ENCODE measurements around the gene C1QC. TPM values are rescaled to one million over a fixed set of nuclear protein-coding genes. Genes with fewer than 3 reads are reported as not detected.

Gene C1QC
- total and polyA plus RNA-seq, 2 donors (not counting 1 experiment from before 2014, with no cell fraction given) = not detected

- Mint-ChIP-seq H3K4me1 (no peaks in the 10 kb centered on the region), H3K4me3 (no peak overlapping the region), H3K27me3 (peaks cover 18% of the 10 kb centered on the region), H3K9me3 (ENCODE audit: insufficient read depth) (no peaks in the 10 kb centered on the region), H3K27ac (no peak overlapping the region)
- POLR2A ChIA-PET = no interaction called here
- Histone ChIP-seq H3K27ac (ENCODE audit: low read length in 2 of 2) (no peak overlapping the region), H3K4me3 (ENCODE audit: control extremely low read depth in 1 of 5, extremely low read depth in 1 of 5, insufficient read depth in 1 of 5, low read depth in 2 of 5, low read length in 4 of 5) (no peak overlapping the region), H3K27me3 (replicated peaks in 1 of 4; ENCODE audit: control extremely low read depth in 1 of 4, control insufficient read depth in 3 of 4, insufficient read depth in 4 of 4, low read length in 3 of 4) (peaks cover 0 to 5% (median 0%) of the 10 kb centered on the region in 4 experiments), H3K36me3 (replicated peaks in 1 of 2; ENCODE audit: control extremely low read depth in 1 of 2, control insufficient read depth in 1 of 2, extremely low read depth in 1 of 2, insufficient read depth in 2 of 2, low read length in 1 of 2) (no peaks in the 10 kb centered on the region), H3K9ac (ENCODE audit: low read length) (no peak overlapping the region), H4K20me1 (ENCODE audit: control insufficient read depth, insufficient read depth, low read length, poor library complexity, severe bottlenecking) (no peaks in the 10 kb centered on the region), H3K4me1 (ENCODE audit: control insufficient read depth in 2 of 2, insufficient read depth in 2 of 2, low read length in 2 of 2) (no peaks in the 10 kb centered on the region), H3K79me2 (ENCODE audit: control insufficient read depth, insufficient read depth, low read length) (no peaks in the 10 kb centered on the region), H2AFZ (ENCODE audit: insufficient read depth, low read depth, low read length, poor library complexity, severe bottlenecking) (no peak overlapping the region), H3K9me3 (ENCODE audit: control extremely low read depth in 1 of 3, control insufficient read depth in 2 of 3, insufficient read depth in 1 of 3, low read length in 2 of 3) (no peaks in the 10 kb centered on the region), H3K4me2 (replicated peaks; ENCODE audit: low read depth, low read length, poor library complexity, severe bottlenecking) (no peak overlapping the region)
- no peak for ATAC-seq (ENCODE audit: low read depth)
- DNase-seq = no peak
- CTCF ChIA-PET = no interaction called here
- intact Hi-C loops (cut with micrococcal nuclease) = no loop called here
- 87% methylated on average over 17 of the region's 18 CpGs for WGBS (ENCODE audit: insufficient coverage)
- TF ChIP-seq EZH2 (IDR thresholded peaks at IDR 0.05; ENCODE audit: borderline replicate concordance, insufficient read depth, low read depth, low read length, poor library complexity, severe bottlenecking) = no peak
- no peak for TF ChIP-seq CTCF (IDR thresholded peaks at IDR 0.05)
Observed at GRCh38 chr1:22602060-22602740, 41.2 kb upstream of the C1QC start.

- TF ChIP-seq CTCF (IDR thresholded peaks at IDR 0.05) (no peak), EZH2 (IDR thresholded peaks at IDR 0.05; ENCODE audit: borderline replicate concordance, insufficient read depth, low read depth, low read length, poor library complexity, severe bottlenecking) (no peak)
- no peaks in the 10 kb centered on the region for H4K20me1 ChIP-seq (ENCODE audit: control insufficient read depth, insufficient read depth, low read length, poor library complexity, severe bottlenecking)
- no peaks in the 10 kb centered on the region for H3K4me1 ChIP-seq (ENCODE audit: control insufficient read depth in 2 of 2, insufficient read depth in 2 of 2, low read length in 2 of 2)
- Mint-ChIP-seq H3K9me3 (ENCODE audit: insufficient read depth) (no peaks in the 10 kb centered on the region), H3K27ac (no peak overlapping the region), H3K27me3 (peaks cover 51% of the 10 kb centered on the region), H3K4me3 (no peak overlapping the region), H3K4me1 (no peaks in the 10 kb centered on the region)
- intact Hi-C loops (cut with micrococcal nuclease) = no loop called here
- H3K4me2 ChIP-seq (replicated peaks; ENCODE audit: low read depth, low read length, poor library complexity, severe bottlenecking) = no peak overlapping the region
- no peaks in the 10 kb centered on the region for H3K9me3 ChIP-seq (ENCODE audit: control extremely low read depth in 1 of 3, control insufficient read depth in 2 of 3, insufficient read depth in 1 of 3, low read length in 2 of 3)
- H3K4me3 ChIP-seq (ENCODE audit: control extremely low read depth in 1 of 5, extremely low read depth in 1 of 5, insufficient read depth in 1 of 5, low read depth in 2 of 5, low read length in 4 of 5) = no peak overlapping the region
- no peak overlapping the region for H3K27ac ChIP-seq (ENCODE audit: low read length in 2 of 2)
- 88% methylated on average over 1 of the region's 4 CpGs for WGBS (ENCODE audit: insufficient coverage)
- no peaks in the 10 kb centered on the region for H3K36me3 ChIP-seq (replicated peaks in 1 of 2; ENCODE audit: control extremely low read depth in 1 of 2, control insufficient read depth in 1 of 2, extremely low read depth in 1 of 2, insufficient read depth in 2 of 2, low read length in 1 of 2)
- H2AFZ ChIP-seq (ENCODE audit: insufficient read depth, low read depth, low read length, poor library complexity, severe bottlenecking) = no peak overlapping the region
- no peaks in the 10 kb centered on the region for H3K79me2 ChIP-seq (ENCODE audit: control insufficient read depth, insufficient read depth, low read length)
- DNase-seq (no peak), ATAC-seq (ENCODE audit: low read depth) (no peak)
- H3K27me3 ChIP-seq (replicated peaks in 1 of 4; ENCODE audit: control extremely low read depth in 1 of 4, control insufficient read depth in 3 of 4, insufficient read depth in 4 of 4, low read length in 3 of 4) = peaks cover 0 to 8% (median 0%) of the 10 kb centered on the region in 4 experiments
- ChIA-PET POLR2A (no interaction called here), CTCF (no interaction called here)
- no peak overlapping the region for H3K9ac ChIP-seq (ENCODE audit: low read length)
Observed at GRCh38 chr1:22606161-22606560, 37.3 kb upstream of the C1QC start.

Measured in B cell (primary cell).